Breast epithelium (tissue), 4 donors: ENCODE data around the gene MBOAT1. TPM values are rescaled to one million over a fixed set of nuclear protein-coding genes. Genes with fewer than 3 reads are reported as not detected.
"Not testable (repeated sequence)": the region's sequence is repeated elsewhere in the genome, so short reads cannot be mapped to it uniquely, and the experiment has no call there.

Experiments used
- DNase-seq, 2 donors: peaks; one replicate each; pipeline ENCODE4 v3.0.0-alpha.2; 2019; ENCODE audit warnings: low spot score in 2 of 2
- H3K27ac ChIP-seq, 2 donors: fragments of 200-600 bp; sonication (generic) in 1 of 2; one replicate each; pipeline ENCODE4 v1.5.1; 2016 to 2019; ENCODE audit warnings: mild to moderate bottlenecking in 1 of 2
- H3K27me3 ChIP-seq, 2 donors: fragments of 200-600 bp; sonication (generic) in 1 of 2; one replicate each; pipeline versions ENCODE4 v1.5.1 to v1.6.0; 2017 to 2019; ENCODE audit warnings: control low read depth in 1 of 2, mild to moderate bottlenecking in 1 of 2
- H3K36me3 ChIP-seq: fragments of 200-600 bp; one replicate; pipeline ENCODE4 v1.5.1; 2019
- H3K4me1 ChIP-seq, 2 donors: fragments of 200-600 bp; sonication (generic); one replicate each; pipeline ENCODE4 v1.5.1; 2016 to 2019; ENCODE audit warnings: control low read depth in 1 of 2
- H3K4me3 ChIP-seq, 3 donors: fragments of 200-600 bp; sonication (generic); 1 replicate in 2 of 3; 2 replicates in 1 of 3; pipeline ENCODE4 v1.5.1; 2016 to 2019; ENCODE audit warnings: mild to moderate bottlenecking in 3 of 3, moderate library complexity in 2 of 3
- H3K9me3 ChIP-seq, 2 donors: fragments of 200-600 bp; sonication (generic) in 1 of 2; one replicate each; pipeline ENCODE4 v1.5.1; 2016 to 2019; ENCODE audit warnings: control low read depth in 1 of 2
- POLR2A ChIP-seq: fragments of 450-650 bp; IDR thresholded peaks from one replicate; pipeline ENCODE4 v1.6.1; 2016; ENCODE audit warnings: antibody characterized with exemption, mild to moderate bottlenecking, moderate library complexity
- POLR2AphosphoS5 ChIP-seq, 3 donors: sonication (generic); formaldehyde crosslinking; IDR thresholded peaks; one replicate each; pipeline ENCODE4 v1.6.1; 2017; ENCODE audit warnings: antibody characterized with exemption in 3 of 3
- intact Hi-C: fragments of 100-400 bp; cut with DNase I; formaldehyde crosslinking; loops from one replicate; pipeline ENCODE4 v1.15.1; 2023; ENCODE audit warnings: low total_unique reads
- total RNA-seq, 3 donors: library from RNA; depleted of rRNA; stranded (reverse); fragments of >200 nt; gene quantifications; one replicate each; pipeline ENCODE4 v1.1.0, GENCODE V29; 2016
- TF ChIP-seq, protein P1 (sequence below), 3 donors: fragments of 450-650 bp; IDR thresholded peaks; one replicate each; pipeline ENCODE4 v1.5.1; 2016 to 2017; ENCODE audit warnings: antibody characterized with exemption in 3 of 3, mild to moderate bottlenecking in 3 of 3, moderate library complexity in 3 of 3

The MBOAT1 gene
- total RNA-seq, 3 donors from 2014 or later, result 10.9 to 38.6 (median 26.2) TPM

DNA sequence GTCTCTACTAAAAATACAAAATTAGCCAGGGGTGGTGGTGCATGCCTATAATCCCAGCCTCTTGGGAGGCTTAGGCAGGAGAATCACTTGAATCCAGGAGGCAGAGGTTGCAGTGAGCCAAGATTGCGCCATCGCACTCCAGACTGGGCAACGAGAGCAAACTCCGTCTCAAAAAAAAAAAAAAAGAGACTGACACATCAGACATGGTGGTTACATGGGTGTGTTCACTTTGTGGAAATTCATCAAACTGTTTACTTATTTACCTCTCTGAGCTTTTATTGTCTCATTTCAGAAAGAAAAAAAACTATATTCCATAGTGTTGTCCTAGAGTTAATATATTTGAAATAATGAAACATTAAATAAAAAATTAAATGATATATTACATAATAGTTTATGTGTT lies 64.8 kb downstream of the MBOAT1 start:
- no peaks in the 10 kb centered on the region for H3K9me3 ChIP-seq
- H3K4me3 ChIP-seq, result no peak overlapping the region
- H3K27me3 ChIP-seq, result no peaks in the 10 kb centered on the region
- no peak overlapping the region for H3K27ac ChIP-seq
- TF ChIP-seq, protein P1, sequence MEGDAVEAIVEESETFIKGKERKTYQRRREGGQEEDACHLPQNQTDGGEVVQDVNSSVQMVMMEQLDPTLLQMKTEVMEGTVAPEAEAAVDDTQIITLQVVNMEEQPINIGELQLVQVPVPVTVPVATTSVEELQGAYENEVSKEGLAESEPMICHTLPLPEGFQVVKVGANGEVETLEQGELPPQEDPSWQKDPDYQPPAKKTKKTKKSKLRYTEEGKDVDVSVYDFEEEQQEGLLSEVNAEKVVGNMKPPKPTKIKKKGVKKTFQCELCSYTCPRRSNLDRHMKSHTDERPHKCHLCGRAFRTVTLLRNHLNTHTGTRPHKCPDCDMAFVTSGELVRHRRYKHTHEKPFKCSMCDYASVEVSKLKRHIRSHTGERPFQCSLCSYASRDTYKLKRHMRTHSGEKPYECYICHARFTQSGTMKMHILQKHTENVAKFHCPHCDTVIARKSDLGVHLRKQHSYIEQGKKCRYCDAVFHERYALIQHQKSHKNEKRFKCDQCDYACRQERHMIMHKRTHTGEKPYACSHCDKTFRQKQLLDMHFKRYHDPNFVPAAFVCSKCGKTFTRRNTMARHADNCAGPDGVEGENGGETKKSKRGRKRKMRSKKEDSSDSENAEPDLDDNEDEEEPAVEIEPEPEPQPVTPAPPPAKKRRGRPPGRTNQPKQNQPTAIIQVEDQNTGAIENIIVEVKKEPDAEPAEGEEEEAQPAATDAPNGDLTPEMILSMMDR (IDR thresholded peaks at IDR 0.05), result no peak
- TF ChIP-seq POLR2AphosphoS5 (IDR thresholded peaks at IDR 0.05) (no peak), POLR2A (no peak)
- H3K36me3 ChIP-seq, result no peaks in the 10 kb centered on the region
- no peaks in the 10 kb centered on the region for H3K4me1 ChIP-seq
- DNase-seq, result no peak
- intact Hi-C loops, result no loop called here

GRCh38 chr6:20146831-20147230 lies 65.4 kb downstream of the MBOAT1 start:
- intact Hi-C loops, H3K4me1 ChIP-seq, H3K4me3 ChIP-seq, H3K27ac ChIP-seq, H3K36me3 ChIP-seq, H3K27me3 ChIP-seq, DNase-seq, H3K9me3 ChIP-seq: not testable (repeated sequence)

DNA sequence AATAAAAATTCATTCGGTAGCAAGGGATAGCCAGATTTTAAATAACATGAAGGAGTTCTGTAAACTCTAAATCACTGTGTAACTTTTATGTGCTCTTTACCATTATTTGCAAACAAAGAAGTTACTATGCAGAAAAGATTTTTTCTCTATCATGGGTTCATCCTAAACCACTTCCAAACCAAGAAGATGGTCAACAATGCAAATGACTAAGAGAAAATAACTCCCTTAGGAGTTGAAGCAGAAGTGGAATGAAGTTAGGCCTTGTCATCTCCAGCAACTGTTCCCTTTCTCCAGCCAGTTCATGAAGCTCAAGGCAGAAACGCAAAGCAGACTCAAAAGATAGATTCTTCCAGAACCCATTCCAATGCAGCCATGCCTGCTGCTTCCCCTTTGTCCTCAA lies 66.0 kb downstream of the MBOAT1 start:
- no peak for DNase-seq
- TF ChIP-seq, protein P1 (IDR thresholded peaks at IDR 0.05), result no peak
- TF ChIP-seq POLR2AphosphoS5 (IDR thresholded peaks at IDR 0.05) (no peak), POLR2A (no peak)
- H3K27me3 ChIP-seq, result no peaks in the 10 kb centered on the region
- no peaks in the 10 kb centered on the region for H3K9me3 ChIP-seq
- no peaks in the 10 kb centered on the region for H3K4me1 ChIP-seq
- no peak overlapping the region for H3K4me3 ChIP-seq
- no peaks in the 10 kb centered on the region for H3K36me3 ChIP-seq
- intact Hi-C loops, result no loop called here
- H3K27ac ChIP-seq, result no peak overlapping the region

DNA sequence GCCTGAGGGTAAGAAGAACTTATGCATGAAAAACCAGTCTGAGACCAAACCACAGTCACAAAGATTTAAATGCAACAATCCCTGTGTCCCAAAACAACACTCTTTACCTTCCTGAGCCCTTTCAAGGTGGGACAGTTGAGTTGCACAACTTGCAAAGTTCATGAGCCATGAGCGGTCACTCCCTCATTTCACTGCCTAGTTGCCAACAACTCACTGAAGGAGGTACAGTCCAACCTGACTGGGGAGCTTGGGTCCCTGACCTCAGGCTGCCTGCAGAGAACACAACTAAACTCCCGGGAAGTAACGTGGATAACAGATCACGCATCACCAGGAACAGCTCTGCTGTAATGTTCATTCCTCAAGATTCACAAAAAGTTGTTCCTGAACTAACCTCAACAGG lies 69.4 kb downstream of the MBOAT1 start:
- Histone ChIP-seq H3K36me3 (no peaks in the 10 kb centered on the region), H3K4me1 (no peaks in the 10 kb centered on the region), H3K27me3 (no peaks in the 10 kb centered on the region), H3K9me3 (no peaks in the 10 kb centered on the region), H3K4me3 (no peak overlapping the region), H3K27ac (no peak overlapping the region)
- TF ChIP-seq POLR2A, result no peak
- TF ChIP-seq POLR2AphosphoS5 (IDR thresholded peaks at IDR 0.05), result no peak
- TF ChIP-seq, protein P1 (IDR thresholded peaks at IDR 0.05), result no peak
- no peak for DNase-seq
- intact Hi-C loops, result loop anchor here (1.0 kb wide), 1 partner anchor 31 kb away; no protein-coding TSS in a partner anchor

GRCh38 chr6:20141931-20142330 lies 70.3 kb downstream of the MBOAT1 start:
- H3K36me3 ChIP-seq, result no peaks in the 10 kb centered on the region
- TF ChIP-seq POLR2AphosphoS5 (IDR thresholded peaks at IDR 0.05) (no peak), POLR2A (no peak)
- TF ChIP-seq, protein P1 (IDR thresholded peaks at IDR 0.05), result no peak
- DNase-seq, result no peak
- intact Hi-C loops, result no loop called here
- H3K27me3 ChIP-seq, result no peaks in the 10 kb centered on the region
- H3K4me1 ChIP-seq, result no peaks in the 10 kb centered on the region
- H3K9me3 ChIP-seq, result no peaks in the 10 kb centered on the region
- H3K27ac ChIP-seq, result no peak overlapping the region
- H3K4me3 ChIP-seq, result no peak overlapping the region

- not testable (repeated sequence) for H3K4me3 ChIP-seq
Observed at GRCh38 chr6:20139127-20139963, 72.9 kb downstream of the MBOAT1 start.

More at GRCh38 chr6:20139127-20139963, 72.9 kb downstream of the MBOAT1 start:
- H3K9me3 ChIP-seq, H3K36me3 ChIP-seq, H3K4me1 ChIP-seq, H3K27ac ChIP-seq, intact Hi-C loops, H3K27me3 ChIP-seq, DNase-seq: not testable (repeated sequence)
